GM23338 (cell line): Measurements from ENCODE around the gene TPCN2.

Source experiments
- CREB1 ChIP-seq: fragments of 250-450 bp; sonication (Bioruptor Pico); IDR thresholded peaks from 2 replicates; pipeline ENCODE4 v1.5.0; 2020; ENCODE audit warnings: low read depth, mild to moderate bottlenecking, moderate library complexity
- CTCF ChIP-seq, 2 experiments: fragments of 200-600 bp in 1 of 2; sonication (generic) in 1 of 2; conservative IDR thresholded peaks; 2 replicates each; pipeline versions ENCODE4 v1.5.1 to v1.6.1; 2016 to 2017; ENCODE audit warnings: antibody characterized with exemption in 2 of 2, low read depth in 2 of 2, mild to moderate bottlenecking in 2 of 2, moderate library complexity in 1 of 2
- ETS1 ChIP-seq: IDR thresholded peaks from 2 replicates; pipeline ENCODE4 v1.6.1; 2016; ENCODE audit warnings: antibody characterized with exemption
- EZH2 ChIP-seq: fragments of 200-600 bp; sonication (generic); IDR thresholded peaks from one replicate; pipeline ENCODE4 v1.8.0; 2017; ENCODE audit warnings: antibody characterized with exemption, mild to moderate bottlenecking, low read depth; ENCODE audit not compliant: unreplicated experiment
- EZH2phosphoT487 ChIP-seq: fragments of 200-600 bp; sonication (generic); IDR thresholded peaks from one replicate; pipeline ENCODE4 v1.8.1; 2018; ENCODE audit warnings: antibody characterized with exemption; ENCODE audit not compliant: unreplicated experiment
- JUNB ChIP-seq: IDR thresholded peaks from one replicate; pipeline ENCODE4 v1.6.1; 2016; ENCODE audit warnings: antibody characterized with exemption; ENCODE audit not compliant: unreplicated experiment
- NANOG ChIP-seq: IDR thresholded peaks from 2 replicates; pipeline ENCODE4 v1.6.1; 2016; ENCODE audit warnings: antibody characterized with exemption, borderline replicate concordance
- POLR2AphosphoS5 ChIP-seq: IDR thresholded peaks from 2 replicates; pipeline ENCODE4 v1.6.1; 2016; ENCODE audit warnings: antibody characterized with exemption, low read depth
- REST ChIP-seq: IDR thresholded peaks from one replicate; pipeline ENCODE4 v1.6.1; 2018; ENCODE audit warnings: antibody characterized with exemption; ENCODE audit not compliant: unreplicated experiment
- STAT1 ChIP-seq: IDR thresholded peaks from one replicate; pipeline ENCODE4 v1.6.1; 2016; ENCODE audit warnings: antibody characterized with exemption; ENCODE audit not compliant: unreplicated experiment
- ZNF114 ChIP-seq: fragments of 250-450 bp; sonication (Bioruptor Pico); IDR thresholded peaks from 2 replicates; pipeline ENCODE4 v1.5.0; 2020; ENCODE audit warnings: mild to moderate bottlenecking, moderate library complexity
- ZNF331 ChIP-seq: fragments of 250-450 bp; sonication (Bioruptor Pico); IDR thresholded peaks from 2 replicates; pipeline ENCODE4 v1.5.0; 2020; ENCODE audit warnings: low read depth, mild to moderate bottlenecking, moderate library complexity
- ZNF462 ChIP-seq: fragments of 250-450 bp; sonication (Bioruptor Pico); IDR thresholded peaks from 2 replicates; pipeline ENCODE4 v1.5.0; 2020; ENCODE audit warnings: mild to moderate bottlenecking, moderate library complexity

GRCh38 chr11:69011624-69012091 is 37.1 kb upstream of the TPCN2 start:
- TF ChIP-seq POLR2AphosphoS5 (no peak), REST (no peak), EZH2 (no peak), CTCF (conservative IDR thresholded peaks at IDR 0.05; ENCODE audit: low read depth in 2 of 2) (no peak), ETS1 (no peak), CREB1 (CRISPR knock-in tag) (no peak), EZH2phosphoT487 (no peak), ZNF331 (CRISPR knock-in tag) (no peak), NANOG (no peak), JUNB (no peak), ZNF114 (CRISPR knock-in tag) (no peak), ZNF462 (CRISPR knock-in tag) (no peak), STAT1 (no peak)
